ENCODE measurements around the gene UQCR11. TPM values are rescaled to one million over a fixed set of nuclear protein-coding genes. Genes with fewer than 3 reads are reported as not detected.

UQCR11 gene
- total RNA-seq, 1 experiment from 2014 or later, result 256 TPM

DNA sequence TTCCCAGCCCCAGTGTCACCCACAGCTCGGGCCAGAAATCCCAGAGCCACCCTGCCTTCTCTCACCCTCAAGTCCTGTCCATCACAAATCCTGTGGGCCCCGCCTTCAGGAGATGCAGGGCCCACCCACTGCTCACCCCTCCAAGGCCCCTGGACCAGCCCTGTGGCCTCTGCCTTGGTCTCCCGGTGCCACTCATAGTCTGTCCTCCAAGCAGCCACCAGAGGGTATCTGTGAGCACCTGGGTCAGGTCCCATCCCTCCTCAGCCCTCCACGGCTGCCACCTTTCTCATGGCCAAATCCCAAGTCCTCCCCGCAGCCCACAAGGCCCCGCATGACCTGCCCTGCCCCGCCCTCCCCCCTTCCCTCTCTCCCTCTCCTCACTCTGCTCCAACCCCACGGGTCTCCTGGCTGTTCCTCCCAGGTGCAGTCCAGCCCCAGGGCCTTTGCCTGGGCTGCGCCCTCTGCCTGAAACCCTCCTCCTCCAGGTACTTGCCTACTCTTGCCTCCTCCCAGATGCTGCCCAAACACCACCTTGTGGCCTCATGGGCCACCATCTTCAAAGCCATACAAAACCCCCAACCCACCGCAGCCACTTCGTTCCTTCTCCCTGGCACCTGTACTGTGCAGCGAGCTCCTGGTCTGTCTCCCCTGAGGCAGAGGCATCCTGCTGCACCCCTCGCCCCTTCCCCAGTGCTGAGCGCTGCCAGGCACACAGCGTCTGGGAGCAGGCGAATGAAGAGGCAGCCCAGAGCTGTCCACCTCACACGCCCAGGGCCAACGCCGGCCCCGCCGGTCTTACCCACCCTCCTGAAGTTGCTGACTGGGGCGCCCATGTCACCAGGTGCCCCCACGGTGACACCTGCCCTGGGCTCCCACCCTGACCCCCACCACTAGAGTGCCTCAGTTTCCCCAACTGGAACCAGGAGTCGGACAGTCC is 13.2 kb upstream of the UQCR11 start:
- no peak for TF ChIP-seq EZH2 (IDR thresholded peaks at IDR 0.05; ENCODE audit: borderline replicate concordance, low read depth, low read length, poor library complexity, severe bottlenecking)
- TF ChIP-seq, protein P1, sequence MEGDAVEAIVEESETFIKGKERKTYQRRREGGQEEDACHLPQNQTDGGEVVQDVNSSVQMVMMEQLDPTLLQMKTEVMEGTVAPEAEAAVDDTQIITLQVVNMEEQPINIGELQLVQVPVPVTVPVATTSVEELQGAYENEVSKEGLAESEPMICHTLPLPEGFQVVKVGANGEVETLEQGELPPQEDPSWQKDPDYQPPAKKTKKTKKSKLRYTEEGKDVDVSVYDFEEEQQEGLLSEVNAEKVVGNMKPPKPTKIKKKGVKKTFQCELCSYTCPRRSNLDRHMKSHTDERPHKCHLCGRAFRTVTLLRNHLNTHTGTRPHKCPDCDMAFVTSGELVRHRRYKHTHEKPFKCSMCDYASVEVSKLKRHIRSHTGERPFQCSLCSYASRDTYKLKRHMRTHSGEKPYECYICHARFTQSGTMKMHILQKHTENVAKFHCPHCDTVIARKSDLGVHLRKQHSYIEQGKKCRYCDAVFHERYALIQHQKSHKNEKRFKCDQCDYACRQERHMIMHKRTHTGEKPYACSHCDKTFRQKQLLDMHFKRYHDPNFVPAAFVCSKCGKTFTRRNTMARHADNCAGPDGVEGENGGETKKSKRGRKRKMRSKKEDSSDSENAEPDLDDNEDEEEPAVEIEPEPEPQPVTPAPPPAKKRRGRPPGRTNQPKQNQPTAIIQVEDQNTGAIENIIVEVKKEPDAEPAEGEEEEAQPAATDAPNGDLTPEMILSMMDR (conservative IDR thresholded peaks at IDR 0.05; ENCODE audit: low read depth, low read length), result no peak; the same call in 1 of the 2 replicates
- Histone ChIP-seq H3K27ac (ENCODE audit: low read depth, low read length, poor library complexity, severe bottlenecking) (no peak overlapping the region), H3K4me3 (ENCODE audit: low read depth, low read length, poor library complexity, severe bottlenecking) (no peak overlapping the region), H3K36me3 (ENCODE audit: insufficient read depth, low read length, poor library complexity, severe bottlenecking) (peaks cover 91% of the 10 kb centered on the region), H3K27me3 (replicated peaks; ENCODE audit: insufficient read depth, low read depth, low read length, poor library complexity) (no peaks in the 10 kb centered on the region), H3K4me1 (ENCODE audit: insufficient read depth, low read length, poor library complexity, severe bottlenecking) (no peaks in the 10 kb centered on the region), H3K9me3 (ENCODE audit: low read depth, low read length, poor library complexity, severe bottlenecking) (no peaks in the 10 kb centered on the region)
- CTCF ChIA-PET, result no interaction called here
- POLR2A ChIA-PET (ENCODE audit: low non-redundant PET), result interaction anchor here (0.8 kb wide), 1 partner anchor 32 kb away, joined by 3 read pairs; no protein-coding TSS in a partner anchor
- DNase-seq (ENCODE audit: low spot score), result no peak
- intact Hi-C loops (cut with micrococcal nuclease; ENCODE audit: unreplicated experiment), result no loop called here
- no TSS peak for BruUV-seq (replicated peaks)

DNA sequence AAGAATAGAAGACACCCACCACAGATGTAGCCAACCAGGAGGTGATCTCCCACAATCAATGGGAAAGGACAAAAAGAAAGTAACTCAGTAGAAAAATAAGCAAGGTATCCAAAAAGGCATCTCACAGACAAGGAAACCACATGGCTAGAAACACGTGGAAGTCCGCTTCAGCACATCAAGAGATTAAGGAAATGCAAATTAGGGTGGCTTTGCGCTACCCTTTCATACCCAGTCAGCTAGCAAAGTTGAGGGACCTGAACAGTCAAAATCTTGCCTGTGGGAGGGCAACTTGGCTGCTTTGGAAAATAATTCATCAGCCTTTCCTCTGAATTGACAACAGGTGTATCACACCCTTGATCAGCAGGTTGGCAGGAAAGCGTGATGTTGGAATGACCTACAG is 11.6 kb upstream of the UQCR11 start:
- BruUV-seq (replicated peaks), result no TSS peak
- DNase-seq (ENCODE audit: low spot score), result peak; percentile 44
- ChIA-PET POLR2A (ENCODE audit: low non-redundant PET) (no interaction called here), CTCF (no interaction called here)
- Histone ChIP-seq H3K4me1 (ENCODE audit: insufficient read depth, low read length, poor library complexity, severe bottlenecking) (no peaks in the 10 kb centered on the region), H3K9me3 (ENCODE audit: low read depth, low read length, poor library complexity, severe bottlenecking) (no peaks in the 10 kb centered on the region), H3K4me3 (ENCODE audit: low read depth, low read length, poor library complexity, severe bottlenecking) (no peak overlapping the region), H3K27me3 (replicated peaks; ENCODE audit: insufficient read depth, low read depth, low read length, poor library complexity) (no peaks in the 10 kb centered on the region), H3K36me3 (ENCODE audit: insufficient read depth, low read length, poor library complexity, severe bottlenecking) (peaks cover 92% of the 10 kb centered on the region), H3K27ac (ENCODE audit: low read depth, low read length, poor library complexity, severe bottlenecking) (no peak overlapping the region)
- intact Hi-C loops (cut with micrococcal nuclease; ENCODE audit: unreplicated experiment), result no loop called here
- no peak for TF ChIP-seq EZH2 (IDR thresholded peaks at IDR 0.05; ENCODE audit: borderline replicate concordance, low read depth, low read length, poor library complexity, severe bottlenecking)
- TF ChIP-seq, protein P1 (conservative IDR thresholded peaks at IDR 0.05; ENCODE audit: low read depth, low read length), result no peak

DNA sequence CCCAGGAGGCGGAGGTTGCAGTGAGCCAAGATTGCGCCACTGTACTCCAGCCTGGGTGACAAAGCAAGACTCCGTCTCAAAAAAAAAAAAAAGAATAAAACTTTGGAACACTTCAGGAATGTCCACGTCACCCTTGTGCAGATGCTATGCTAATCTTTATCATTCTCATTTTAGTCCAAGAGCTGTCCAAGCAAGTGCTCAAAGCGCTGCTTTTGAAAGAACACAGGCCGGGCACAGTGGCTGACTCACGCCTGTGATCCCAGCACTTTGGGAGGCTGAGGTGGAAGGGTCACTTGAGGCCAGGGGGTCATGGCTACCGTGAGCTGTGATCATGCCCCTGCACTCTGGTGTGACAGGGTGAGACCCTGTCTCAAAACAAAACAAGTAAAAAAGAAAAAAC is 11.1 kb upstream of the UQCR11 start:
- Histone ChIP-seq H3K27ac (ENCODE audit: low read depth, low read length, poor library complexity, severe bottlenecking) (no peak overlapping the region), H3K4me1 (ENCODE audit: insufficient read depth, low read length, poor library complexity, severe bottlenecking) (no peaks in the 10 kb centered on the region), H3K4me3 (ENCODE audit: low read depth, low read length, poor library complexity, severe bottlenecking) (no peak overlapping the region), H3K36me3 (ENCODE audit: insufficient read depth, low read length, poor library complexity, severe bottlenecking) (peaks cover 90% of the 10 kb centered on the region), H3K27me3 (replicated peaks; ENCODE audit: insufficient read depth, low read depth, low read length, poor library complexity) (no peaks in the 10 kb centered on the region), H3K9me3 (ENCODE audit: low read depth, low read length, poor library complexity, severe bottlenecking) (no peaks in the 10 kb centered on the region)
- no TSS peak for BruUV-seq (replicated peaks)
- TF ChIP-seq, protein P1 (conservative IDR thresholded peaks at IDR 0.05; ENCODE audit: low read depth, low read length), result no peak
- no peak for TF ChIP-seq EZH2 (IDR thresholded peaks at IDR 0.05; ENCODE audit: borderline replicate concordance, low read depth, low read length, poor library complexity, severe bottlenecking)
- no peak for DNase-seq (ENCODE audit: low spot score)
- CTCF ChIA-PET, result no interaction called here
- intact Hi-C loops (cut with micrococcal nuclease; ENCODE audit: unreplicated experiment), result no loop called here
- POLR2A ChIA-PET (ENCODE audit: low non-redundant PET), result no interaction called here

All from A673 (cell line).